ENCODE measurements around the gene SLC22A2. TPM values are rescaled to one million over a fixed set of nuclear protein-coding genes. Genes with fewer than 3 reads are reported as not detected.

SLC22A2 gene
- total RNA-seq, 1 experiment from 2014 or later, result not detected

- no peaks in the 10 kb centered on the region for H3K4me1 ChIP-seq (replicated peaks)
- no peaks in the 10 kb centered on the region for H3K27me3 ChIP-seq (replicated peaks)
- no peaks in the 10 kb centered on the region for H3K9me3 ChIP-seq (replicated peaks)
- H3K36me3 ChIP-seq, result no peaks in the 10 kb centered on the region
- no peak overlapping the region for H3K27ac ChIP-seq
- no peak overlapping the region for H3K4me3 ChIP-seq
- no peak for DNase-seq (ENCODE audit: low read depth in 1 of 2, low spot score in 2 of 2)
These were observed 84.7 kb downstream of the SLC22A2 start for GRCh38 chr6:160173806-160174527.

- H3K4me1 ChIP-seq (replicated peaks), result no peaks in the 10 kb centered on the region
- DNase-seq (ENCODE audit: low read depth in 1 of 2, low spot score in 2 of 2), result no peak
- no peak overlapping the region for H3K4me3 ChIP-seq
- no peak overlapping the region for H3K27ac ChIP-seq
- no peaks in the 10 kb centered on the region for H3K36me3 ChIP-seq
- no peaks in the 10 kb centered on the region for H3K9me3 ChIP-seq (replicated peaks)
- H3K27me3 ChIP-seq (replicated peaks), result no peaks in the 10 kb centered on the region
These were observed 85.9 kb downstream of the SLC22A2 start for GRCh38 chr6:160172704-160173103.

GRCh38 chr6:160170018-160170680, 88.5 kb downstream of the SLC22A2 start:
- Histone ChIP-seq H3K27me3 (replicated peaks) (no peaks in the 10 kb centered on the region), H3K36me3 (no peaks in the 10 kb centered on the region), H3K4me3 (no peak overlapping the region), H3K9me3 (replicated peaks) (no peaks in the 10 kb centered on the region), H3K27ac (no peak overlapping the region), H3K4me1 (replicated peaks) (no peaks in the 10 kb centered on the region)
- DNase-seq (ENCODE audit: low read depth in 1 of 2, low spot score in 2 of 2), result no peak

GRCh38 chr6:160167604-160168399, 90.8 kb downstream of the SLC22A2 start:
- DNase-seq (ENCODE audit: low read depth in 1 of 2, low spot score in 2 of 2), result no peak
- Histone ChIP-seq H3K4me3 (no peak overlapping the region), H3K27me3 (replicated peaks) (no peaks in the 10 kb centered on the region), H3K9me3 (replicated peaks) (no peaks in the 10 kb centered on the region), H3K36me3 (no peaks in the 10 kb centered on the region), H3K27ac (no peak overlapping the region), H3K4me1 (replicated peaks) (no peaks in the 10 kb centered on the region)

Other genes with a start within 250 kb of the SLC22A2 start
- gene SLC22A1, start 137.0 kb downstream of the SLC22A2 start, total RNA-seq (2014; rRNA removed; shearing (Covaris generic)), result not detected in 2 replicates
- gene SLC22A3, start 89.6 kb upstream of the SLC22A2 start, total RNA-seq (2014; rRNA removed; shearing (Covaris generic)), result not detected in 2 replicates